Esophagus squamous epithelium (tissue), 5 donors: ENCODE results near the gene TXNDC2. TPM values are rescaled to one million over a fixed set of nuclear protein-coding genes. Genes with fewer than 3 reads are reported as not detected.

Source experiments
- DNase-seq: peaks from one replicate; lab custom pipeline; 2025; lab: John Stamatoyannopoulos, UW
- H3K27ac ChIP-seq, 4 donors: fragments of 200-600 bp; sonication (generic); one replicate each; pipeline ENCODE4 v1.5.1; 2016 to 2019; ENCODE audit warnings: mild to moderate bottlenecking in 1 of 4
- H3K27me3 ChIP-seq, 4 donors: fragments of 200-600 bp; sonication (generic); 1 replicate in 3 of 4; 2 replicates in 1 of 4; pipeline versions ENCODE4 v1.5.1 to v1.6.0; 2017 to 2021; ENCODE audit warnings: antibody characterized with exemption in 1 of 4
- H3K36me3 ChIP-seq, 3 donors: fragments of 200-600 bp; sonication (generic); one replicate each; pipeline ENCODE4 v1.5.1; 2016 to 2019
- H3K4me1 ChIP-seq, 3 donors: fragments of 200-600 bp; sonication (generic); one replicate each; pipeline ENCODE4 v1.5.1; 2017 to 2019
- H3K4me3 ChIP-seq, 4 donors: fragments of 200-600 bp; sonication (generic); 1 replicate in 3 of 4; 2 replicates in 1 of 4; pipeline ENCODE4 v1.5.1; 2016 to 2019; ENCODE audit warnings: mild to moderate bottlenecking in 2 of 4, moderate library complexity in 1 of 4
- H3K9me3 ChIP-seq, 3 donors: fragments of 200-600 bp; sonication (generic); one replicate each; pipeline ENCODE4 v1.5.1; 2016 to 2019
- POLR2A ChIP-seq, 4 donors: fragments of 450-650 bp; IDR thresholded peaks; one replicate each; pipeline ENCODE4 v1.6.1; 2017; ENCODE audit warnings: antibody characterized with exemption in 4 of 4, mild to moderate bottlenecking in 4 of 4, moderate library complexity in 3 of 4
- WGBS, 2 donors: methylation state at CpG; one replicate each; pipeline ENCODE4 v1.1.5; 2018; 5-methylcytosine and 5-hydroxymethylcytosine counted together
- intact Hi-C: fragments of 100-400 bp; cut with DNase I; formaldehyde crosslinking; loops from one replicate; pipeline ENCODE4 v1.15.0; 2022
- total RNA-seq, 4 donors: library from RNA; depleted of rRNA; stranded (reverse); fragments of >200 nt; gene quantifications; one replicate each; pipeline ENCODE4 v1.1.0, GENCODE V29; 2016
- TF ChIP-seq, protein P1 (sequence below), 6 experiments: fragments of 450-650 bp in 4 of 6; fragments of 200-600 bp in 2 of 6; sonication (generic) in 2 of 6; IDR thresholded peaks; one replicate each; pipeline ENCODE4 v1.5.1; 2016 to 2019; ENCODE audit warnings: antibody characterized with exemption in 6 of 6, mild to moderate bottlenecking in 4 of 6, moderate library complexity in 4 of 6
- donor health status: DM: yes; HTN: yes; CAD: no.

Gene TXNDC2
- total RNA-seq, 4 donors from 2014 or later = 0.09 TPM; not detected in 3

DNA sequence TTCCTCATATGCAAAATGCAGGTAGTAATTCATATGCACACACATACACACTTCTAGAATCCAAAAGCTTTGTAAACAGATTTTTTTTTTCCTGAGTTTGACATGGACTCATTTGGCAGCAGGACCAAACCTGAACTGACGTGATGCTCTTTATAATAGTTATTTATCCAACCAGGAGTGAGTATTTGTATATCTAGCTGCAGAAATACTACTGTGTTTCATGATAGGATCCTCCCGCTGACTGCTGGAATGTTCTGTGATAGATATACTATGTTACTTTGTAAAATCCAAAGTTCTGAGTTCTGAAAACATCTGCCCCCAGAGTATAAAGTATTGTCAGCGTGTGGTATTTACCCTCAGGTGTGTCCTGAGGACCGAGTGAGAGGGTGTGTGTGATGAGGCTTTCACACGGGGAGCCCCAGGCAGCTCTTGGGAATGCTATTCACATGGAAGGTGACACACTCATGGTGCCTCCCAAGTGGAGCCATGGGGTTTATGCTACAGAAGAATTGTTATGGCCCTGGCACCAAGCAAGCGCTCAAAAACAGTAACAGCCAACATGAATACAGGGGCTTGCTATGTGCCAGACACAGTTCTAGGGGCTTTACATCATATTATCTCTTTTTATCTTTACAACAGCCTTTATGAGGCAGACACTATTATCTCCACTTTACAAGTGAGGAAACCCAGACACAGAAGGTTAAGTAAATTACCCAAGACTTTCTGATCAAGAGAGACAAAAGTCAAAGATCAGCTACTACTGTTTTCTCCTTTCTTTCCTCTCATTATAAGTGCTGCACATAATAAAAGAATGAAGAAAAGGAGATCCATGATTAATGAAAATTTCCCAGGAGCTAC is 16.7 kb upstream of the TXNDC2 start:
- peak overlapping the region in 3 of 4 donors; percentile 53 to 79 (median 55) for H3K27ac ChIP-seq
- TF ChIP-seq POLR2A (IDR thresholded peaks at IDR 0.05) = no peak
- TF ChIP-seq, protein P1, sequence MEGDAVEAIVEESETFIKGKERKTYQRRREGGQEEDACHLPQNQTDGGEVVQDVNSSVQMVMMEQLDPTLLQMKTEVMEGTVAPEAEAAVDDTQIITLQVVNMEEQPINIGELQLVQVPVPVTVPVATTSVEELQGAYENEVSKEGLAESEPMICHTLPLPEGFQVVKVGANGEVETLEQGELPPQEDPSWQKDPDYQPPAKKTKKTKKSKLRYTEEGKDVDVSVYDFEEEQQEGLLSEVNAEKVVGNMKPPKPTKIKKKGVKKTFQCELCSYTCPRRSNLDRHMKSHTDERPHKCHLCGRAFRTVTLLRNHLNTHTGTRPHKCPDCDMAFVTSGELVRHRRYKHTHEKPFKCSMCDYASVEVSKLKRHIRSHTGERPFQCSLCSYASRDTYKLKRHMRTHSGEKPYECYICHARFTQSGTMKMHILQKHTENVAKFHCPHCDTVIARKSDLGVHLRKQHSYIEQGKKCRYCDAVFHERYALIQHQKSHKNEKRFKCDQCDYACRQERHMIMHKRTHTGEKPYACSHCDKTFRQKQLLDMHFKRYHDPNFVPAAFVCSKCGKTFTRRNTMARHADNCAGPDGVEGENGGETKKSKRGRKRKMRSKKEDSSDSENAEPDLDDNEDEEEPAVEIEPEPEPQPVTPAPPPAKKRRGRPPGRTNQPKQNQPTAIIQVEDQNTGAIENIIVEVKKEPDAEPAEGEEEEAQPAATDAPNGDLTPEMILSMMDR (IDR thresholded peaks at IDR 0.05) = no peak
- no peak overlapping the region for H3K4me3 ChIP-seq
- no peaks in the 10 kb centered on the region for H3K27me3 ChIP-seq
- intact Hi-C loops = no loop called here
- no peaks in the 10 kb centered on the region for H3K36me3 ChIP-seq
- peaks cover 0 to 10% (median 7%) of the 10 kb centered on the region in 3 donors for H3K9me3 ChIP-seq
- 63 to 72% methylated on average over 5 to 6 of the region's 6 CpGs for WGBS, 2 donors
- H3K4me1 ChIP-seq = peaks cover 16 to 50% (median 21%) of the 10 kb centered on the region in 3 donors
- DNase-seq = no peak

DNA sequence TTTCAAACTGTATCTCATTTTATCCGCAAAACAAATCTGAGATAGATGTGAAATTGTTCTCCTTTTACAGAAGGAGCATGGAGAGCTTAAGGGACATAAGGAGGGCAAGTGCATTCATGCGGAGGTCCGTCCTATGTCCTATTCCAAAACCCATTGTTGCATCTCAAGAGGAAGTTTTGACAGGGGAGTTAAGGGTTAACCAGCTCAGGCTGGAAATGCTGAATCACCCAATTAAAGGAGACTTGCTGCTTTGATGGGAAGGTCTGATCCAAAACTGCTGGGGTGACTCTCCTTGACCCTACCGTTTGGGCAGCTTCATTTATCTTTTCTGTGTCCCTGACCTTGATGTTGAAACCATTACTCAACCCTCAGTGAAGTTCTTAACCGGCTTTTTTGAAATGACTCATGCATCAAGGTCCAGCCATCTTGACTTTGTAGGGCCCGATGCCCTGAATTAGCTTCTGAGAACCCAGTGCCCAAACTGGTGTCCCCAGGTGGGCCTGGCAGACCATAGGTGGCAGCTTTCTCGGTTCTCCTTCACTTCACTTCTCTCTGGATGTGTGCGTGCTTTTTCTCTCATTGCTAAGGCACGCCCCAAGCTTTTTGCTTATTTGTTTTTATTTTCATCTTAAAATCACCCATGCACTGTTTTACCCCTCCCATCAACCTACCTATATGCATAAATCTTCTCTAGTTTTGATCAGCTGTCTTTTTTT is 15.9 kb upstream of the TXNDC2 start:
- H3K27me3 ChIP-seq = no peaks in the 10 kb centered on the region
- H3K36me3 ChIP-seq = no peaks in the 10 kb centered on the region
- intact Hi-C loops = no loop called here
- H3K9me3 ChIP-seq = peaks cover 0 to 10% (median 7%) of the 10 kb centered on the region in 3 donors
- H3K4me1 ChIP-seq = peaks cover 16 to 50% (median 21%) of the 10 kb centered on the region in 3 donors
- TF ChIP-seq, protein P1 (IDR thresholded peaks at IDR 0.05) = no peak
- DNase-seq = no peak
- H3K27ac ChIP-seq = peak overlapping the region in 3 of 4 donors; percentile 53 to 79 (median 55)
- no peak overlapping the region for H3K4me3 ChIP-seq
- 50 to 58% methylated on average over 9 of the region's 9 CpGs for WGBS, 2 donors

DNA sequence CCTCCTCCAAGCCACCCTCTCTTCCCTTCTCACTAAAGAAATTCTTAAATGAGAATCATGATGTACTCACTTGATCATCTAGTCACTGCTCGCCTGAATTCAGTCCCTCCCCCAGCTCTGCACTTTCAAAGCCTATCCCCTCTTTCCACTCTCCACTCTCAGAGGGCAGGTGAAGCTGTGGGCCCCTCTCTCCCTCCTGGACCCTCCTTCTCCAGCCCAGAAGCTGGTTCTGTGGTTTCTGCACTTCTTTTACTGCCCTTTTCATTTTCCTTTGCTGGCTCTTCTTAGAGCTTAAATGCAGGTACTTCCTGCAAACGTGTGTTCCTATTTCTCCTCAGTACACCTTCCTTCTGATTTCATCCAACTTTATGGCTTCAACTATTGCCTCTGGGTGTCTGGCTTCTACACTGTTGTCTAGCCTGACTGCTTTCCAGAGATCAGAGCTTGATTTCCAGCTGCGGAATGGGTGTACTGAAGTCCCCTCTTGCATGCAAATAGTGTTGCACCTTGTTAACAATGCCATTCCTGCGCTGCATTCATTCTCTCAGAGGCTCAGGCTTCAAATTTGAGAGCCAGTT is 15.3 kb upstream of the TXNDC2 start:
- Histone ChIP-seq H3K4me3 (no peak overlapping the region), H3K27ac (peak overlapping the region in 3 of 4 donors; percentile 53 to 79 (median 55)), H3K36me3 (no peaks in the 10 kb centered on the region), H3K27me3 (no peaks in the 10 kb centered on the region), H3K4me1 (peaks cover 16 to 50% (median 21%) of the 10 kb centered on the region in 3 donors), H3K9me3 (peaks cover 0 to 7% (median 6%) of the 10 kb centered on the region in 3 donors)
- DNase-seq = no peak
- TF ChIP-seq, protein P1 (IDR thresholded peaks at IDR 0.05) = no peak
- no peak for TF ChIP-seq POLR2A (IDR thresholded peaks at IDR 0.05)
- 57 to 60% methylated on average over 4 of the region's 4 CpGs for WGBS, 2 donors
- intact Hi-C loops = no loop called here

DNA sequence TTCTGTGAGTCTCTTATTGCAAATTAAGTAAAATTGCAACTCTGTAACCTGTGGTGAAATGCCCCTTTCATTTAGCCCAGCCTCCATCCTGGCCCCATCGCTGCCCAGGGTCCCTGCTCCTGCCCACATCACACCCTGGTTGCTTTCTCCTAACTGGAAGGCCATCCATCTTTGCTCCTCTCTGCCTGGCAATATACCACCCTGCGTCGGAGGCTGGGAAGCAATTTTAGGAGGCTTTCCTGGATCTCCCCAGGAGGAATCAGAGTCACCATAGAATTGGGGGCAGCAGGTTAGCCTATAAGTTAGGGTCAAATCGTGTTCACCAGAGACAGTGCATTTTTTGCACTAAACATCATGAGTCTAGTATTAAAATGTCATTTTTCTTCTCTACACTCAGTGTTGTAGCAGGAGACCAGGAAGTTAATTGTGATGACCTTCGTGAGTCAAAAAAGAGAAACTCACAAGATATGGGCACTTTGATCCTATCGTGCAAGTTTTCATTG is 14.5 kb upstream of the TXNDC2 start:
- WGBS, 2 donors = 88 to 92% methylated on average over 5 to 6 of the region's 6 CpGs
- Histone ChIP-seq H3K36me3 (no peaks in the 10 kb centered on the region), H3K4me3 (no peak overlapping the region), H3K4me1 (peaks cover 16 to 50% (median 21%) of the 10 kb centered on the region in 3 donors), H3K27me3 (no peaks in the 10 kb centered on the region), H3K27ac (no peak overlapping the region), H3K9me3 (peaks cover 0 to under 1% (median 0%) of the 10 kb centered on the region in 3 donors)
- no peak for DNase-seq
- TF ChIP-seq, protein P1 (IDR thresholded peaks at IDR 0.05) = no peak
- TF ChIP-seq POLR2A (IDR thresholded peaks at IDR 0.05) = no peak
- intact Hi-C loops = no loop called here
